Measurements from ENCODE around the gene DDHD1. TPM values are rescaled to one million over a fixed set of nuclear protein-coding genes. Genes with fewer than 3 reads are reported as not detected.

DDHD1 gene
- total RNA-seq, 4 donors from 2014 or later = 4.4 to 10.1 (median 6.8) TPM

- ATAC-seq (no peak), DNase-seq (no peak)
- TF ChIP-seq CTCF (IDR thresholded peaks at IDR 0.05 in 4 of 5, conservative IDR thresholded peaks at IDR 0.05 in 1 of 5) = no peak
- TF ChIP-seq POLR2A (IDR thresholded peaks at IDR 0.05) = no peak
- H3K27ac ChIP-seq = peak overlapping the region in 3 of 4 donors; percentile 10 to 60 (median 51)
- peaks cover 0 to 5% of the 10 kb centered on the region in 2 donors for H3K4me1 ChIP-seq
- H3K27me3 ChIP-seq = no peaks in the 10 kb centered on the region
- in situ Hi-C loops (cut with MboI; ENCODE audit: low sequenced_read_pairs in 4 of 4) = no loop called here
- H3K9me3 ChIP-seq = no peaks in the 10 kb centered on the region
- intact Hi-C loops (cut with DNase I; ENCODE audit: low total_unique reads) = no loop called here
- peak overlapping the region; percentile 15 to 45 (median 26) for H3K4me3 ChIP-seq
- H3K36me3 ChIP-seq = no peaks in the 10 kb centered on the region
Measured at GRCh38 chr14:53109105-53110041, 43.8 kb downstream of the DDHD1 start.

- peaks cover 0 to 5% of the 10 kb centered on the region in 2 donors for H3K4me1 ChIP-seq
- in situ Hi-C loops (cut with MboI; ENCODE audit: low sequenced_read_pairs in 4 of 4) (no loop called here), intact Hi-C loops (cut with DNase I; ENCODE audit: low total_unique reads) (no loop called here)
- H3K27me3 ChIP-seq = no peaks in the 10 kb centered on the region
- ATAC-seq = peak in 1 of 2 donors; percentile 49
- H3K9me3 ChIP-seq = no peaks in the 10 kb centered on the region
- H3K36me3 ChIP-seq = no peaks in the 10 kb centered on the region
- H3K27ac ChIP-seq = peak overlapping the region in 3 of 4 donors; percentile 10 to 60 (median 51)
- peak overlapping the region; percentile 15 to 45 (median 26) for H3K4me3 ChIP-seq
- DNase-seq = no peak
- TF ChIP-seq POLR2A (IDR thresholded peaks at IDR 0.05) = no peak
- TF ChIP-seq CTCF (IDR thresholded peaks at IDR 0.05 in 4 of 5, conservative IDR thresholded peaks at IDR 0.05 in 1 of 5) = no peak
Measured at GRCh38 chr14:53108292-53109104, 44.6 kb downstream of the DDHD1 start.

GRCh38 chr14:53106768-53107167 is 46.4 kb downstream of the DDHD1 start:
- Histone ChIP-seq H3K27me3 (no peaks in the 10 kb centered on the region), H3K36me3 (no peaks in the 10 kb centered on the region), H3K4me1 (peaks cover 0 to 5% of the 10 kb centered on the region in 2 donors), H3K9me3 (no peaks in the 10 kb centered on the region), H3K4me3 (no peak overlapping the region), H3K27ac (no peak overlapping the region)
- DNase-seq = no peak
- in situ Hi-C loops (cut with MboI; ENCODE audit: low sequenced_read_pairs in 4 of 4) (no loop called here), intact Hi-C loops (cut with DNase I; ENCODE audit: low total_unique reads) (no loop called here)
- TF ChIP-seq CTCF (IDR thresholded peaks at IDR 0.05 in 4 of 5, conservative IDR thresholded peaks at IDR 0.05 in 1 of 5) = no peak
- TF ChIP-seq POLR2A (IDR thresholded peaks at IDR 0.05) = no peak
- no peak for ATAC-seq

GRCh38 chr14:53103636-53104340 is 49.3 kb downstream of the DDHD1 start:
- in situ Hi-C loops (cut with MboI; ENCODE audit: low sequenced_read_pairs in 4 of 4) = no loop called here
- Histone ChIP-seq H3K27ac (no peak overlapping the region), H3K4me1 (no peaks in the 10 kb centered on the region), H3K36me3 (no peaks in the 10 kb centered on the region), H3K27me3 (no peaks in the 10 kb centered on the region), H3K4me3 (no peak overlapping the region), H3K9me3 (no peaks in the 10 kb centered on the region)
- no peak for TF ChIP-seq CTCF (IDR thresholded peaks at IDR 0.05 in 4 of 5, conservative IDR thresholded peaks at IDR 0.05 in 1 of 5)
- no peak for TF ChIP-seq POLR2A (IDR thresholded peaks at IDR 0.05)
- ATAC-seq (no peak), DNase-seq (no peak)
- intact Hi-C loops (cut with DNase I; ENCODE audit: low total_unique reads) = no loop called here
